Stimulated activated naive CD8-positive, alpha-beta T cell treated with anti-CD3 and anti-CD28 coated beads, Interleukin-15, amount 100 ng/mL, for 72 hours (primary cell): ENCODE results near the gene UVSSA.

Experiments
- ATAC-seq: fragments of 150-1000 bp; cut with Tn5 transposase; 2 replicates; pipeline ENCODE4 v1.10.0; 2021; ENCODE audit warnings: mild to moderate bottlenecking, moderate library complexity
- DNase-seq, 2 donors: peaks; one replicate each; pipeline ENCODE4 v3.0.0; 2021 to 2022
- H3K27ac Mint-ChIP-seq, 2 donors: one replicate each; pipeline ENCODE4 v1.8.0; 2022; ENCODE audit warnings: mild to moderate bottlenecking in 2 of 2, mixed read lengths in 2 of 2, moderate library complexity in 2 of 2
- H3K27me3 Mint-ChIP-seq: one replicate; pipeline ENCODE4 v1.8.0; 2022; ENCODE audit warnings: mixed read lengths
- H3K4me1 Mint-ChIP-seq: one replicate; pipeline ENCODE4 v1.8.0; 2022; ENCODE audit warnings: mild to moderate bottlenecking, mixed read lengths
- H3K4me3 Mint-ChIP-seq, 2 donors: one replicate each; pipeline ENCODE4 v1.8.0; 2022; ENCODE audit warnings: mild to moderate bottlenecking in 2 of 2, mixed read lengths in 2 of 2, moderate library complexity in 1 of 2
- H3K9me3 Mint-ChIP-seq, 2 donors: one replicate each; pipeline ENCODE4 v1.8.0; 2022; ENCODE audit warnings: mixed read lengths in 2 of 2

The UVSSA gene

DNA sequence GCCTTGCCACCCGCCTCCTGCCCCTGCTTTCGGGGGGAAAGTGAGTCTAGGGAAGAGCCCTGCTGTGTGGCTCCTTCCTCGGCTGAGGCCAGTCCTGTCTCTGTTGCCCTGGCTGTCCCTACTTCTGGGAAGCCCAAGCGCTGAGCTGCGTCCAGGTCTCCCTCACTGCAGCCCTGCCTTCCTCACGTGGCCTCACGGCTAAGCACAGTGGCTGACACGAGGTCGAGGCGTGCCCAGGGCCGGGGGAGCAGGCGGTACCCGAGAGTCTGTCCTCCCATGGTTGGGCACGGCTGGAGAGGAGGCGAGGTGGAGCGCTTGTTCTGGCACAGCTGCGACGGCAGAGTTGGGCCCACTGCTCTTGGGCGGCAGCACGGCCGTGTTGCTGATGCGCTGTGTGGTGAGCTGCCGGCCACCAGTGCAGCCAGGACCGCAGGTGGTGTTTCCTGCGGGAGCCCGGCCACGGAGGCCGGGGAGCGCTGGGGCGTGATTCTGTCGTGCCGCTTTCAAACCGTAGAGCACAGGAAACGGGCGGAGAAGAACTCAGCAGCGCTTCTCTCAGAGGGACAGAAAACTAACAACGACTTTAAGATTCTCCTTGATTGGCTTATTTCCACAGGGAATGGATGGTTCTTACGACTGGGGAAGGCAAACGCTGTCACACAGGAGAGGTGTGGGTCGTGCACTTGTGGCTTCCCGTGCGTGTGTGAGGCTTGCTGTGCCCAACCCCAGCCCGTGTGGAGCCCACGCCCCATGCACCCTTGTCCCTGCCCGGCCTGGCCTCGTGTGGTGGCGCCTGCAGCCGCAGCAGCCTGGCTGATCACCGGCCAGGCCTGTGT, 36.0 kb upstream of the UVSSA start:
- H3K27ac Mint-ChIP-seq = peak overlapping the region in 1 of 2 donors; percentile 63
- no peaks in the 10 kb centered on the region for H3K27me3 Mint-ChIP-seq
- peaks cover 74% of the 10 kb centered on the region for H3K4me1 Mint-ChIP-seq
- no peak for DNase-seq
- no peak for ATAC-seq
- peak overlapping the region in 1 of 2 donors; percentile 86 for H3K4me3 Mint-ChIP-seq
- no peaks in the 10 kb centered on the region for H3K9me3 Mint-ChIP-seq

DNA sequence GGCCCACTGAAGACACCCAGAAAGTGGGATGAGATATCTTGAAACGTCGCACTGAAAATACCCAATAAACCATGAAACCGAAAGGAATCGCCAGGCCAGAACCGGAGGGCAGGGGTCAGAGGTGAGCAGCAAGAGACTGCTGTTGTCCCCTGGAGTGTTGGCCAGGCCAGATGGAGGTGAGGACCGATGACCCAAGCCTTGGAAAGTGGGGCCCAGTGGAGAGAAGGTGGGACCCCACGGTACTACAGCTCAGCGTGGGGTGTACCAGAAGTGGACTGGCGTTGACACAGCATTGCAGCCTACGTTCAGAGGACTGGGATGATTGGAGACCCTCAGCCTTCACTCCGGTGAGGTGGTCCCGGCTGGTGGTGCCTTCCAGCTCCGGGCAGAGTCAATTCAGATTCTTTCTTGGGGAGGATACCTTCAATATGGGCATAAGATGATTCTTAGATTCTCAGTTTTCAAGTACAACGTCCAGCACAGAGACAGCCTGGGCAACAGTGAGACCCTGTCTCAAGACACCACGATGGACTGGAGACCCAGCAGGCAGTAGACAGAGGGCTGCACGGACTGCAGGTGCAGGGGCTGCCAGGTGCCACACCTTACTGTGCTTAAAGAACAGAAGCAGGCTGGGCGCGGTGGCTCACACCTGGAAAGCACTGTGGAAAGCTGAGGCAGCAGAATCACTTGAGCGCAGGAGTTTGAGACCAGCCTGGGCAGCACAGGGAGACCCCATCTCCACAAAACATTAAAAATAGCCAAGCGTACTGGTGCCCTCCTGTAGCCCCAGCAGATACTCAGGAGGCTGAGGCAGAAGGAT, 34.0 kb upstream of the UVSSA start:
- Mint-ChIP-seq H3K27ac (no peak overlapping the region), H3K4me3 (no peak overlapping the region), H3K9me3 (no peaks in the 10 kb centered on the region), H3K4me1 (peaks cover 66% of the 10 kb centered on the region), H3K27me3 (no peaks in the 10 kb centered on the region)
- DNase-seq (no peak), ATAC-seq (no peak)

DNA sequence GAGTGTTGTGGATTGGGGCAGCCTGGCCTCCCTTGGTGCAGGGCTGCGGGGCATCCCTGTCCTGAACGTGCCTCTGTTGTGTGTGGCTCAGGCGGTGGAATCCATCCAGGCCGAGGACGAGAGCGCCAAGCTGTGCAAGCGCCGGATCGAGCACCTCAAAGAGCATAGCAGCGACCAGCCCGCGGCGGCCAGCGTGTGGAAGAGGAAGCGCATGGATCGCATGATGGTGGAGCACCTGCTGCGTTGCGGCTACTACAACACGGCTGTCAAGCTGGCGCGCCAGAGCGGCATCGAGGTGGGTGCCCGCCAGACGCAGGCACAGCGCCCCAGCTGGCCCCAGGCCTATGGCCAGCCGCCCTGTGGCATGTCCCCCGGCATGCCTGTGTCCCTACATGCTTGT, 31.7 kb upstream of the UVSSA start:
- ATAC-seq (peak; percentile 8), DNase-seq (no peak)
- H3K4me3 Mint-ChIP-seq = peak overlapping the region in 1 of 2 donors; percentile 21
- H3K9me3 Mint-ChIP-seq = no peaks in the 10 kb centered on the region
- H3K27ac Mint-ChIP-seq = peak overlapping the region in 1 of 2 donors; percentile 5
- peaks cover 47% of the 10 kb centered on the region for H3K4me1 Mint-ChIP-seq
- H3K27me3 Mint-ChIP-seq = no peaks in the 10 kb centered on the region

DNA sequence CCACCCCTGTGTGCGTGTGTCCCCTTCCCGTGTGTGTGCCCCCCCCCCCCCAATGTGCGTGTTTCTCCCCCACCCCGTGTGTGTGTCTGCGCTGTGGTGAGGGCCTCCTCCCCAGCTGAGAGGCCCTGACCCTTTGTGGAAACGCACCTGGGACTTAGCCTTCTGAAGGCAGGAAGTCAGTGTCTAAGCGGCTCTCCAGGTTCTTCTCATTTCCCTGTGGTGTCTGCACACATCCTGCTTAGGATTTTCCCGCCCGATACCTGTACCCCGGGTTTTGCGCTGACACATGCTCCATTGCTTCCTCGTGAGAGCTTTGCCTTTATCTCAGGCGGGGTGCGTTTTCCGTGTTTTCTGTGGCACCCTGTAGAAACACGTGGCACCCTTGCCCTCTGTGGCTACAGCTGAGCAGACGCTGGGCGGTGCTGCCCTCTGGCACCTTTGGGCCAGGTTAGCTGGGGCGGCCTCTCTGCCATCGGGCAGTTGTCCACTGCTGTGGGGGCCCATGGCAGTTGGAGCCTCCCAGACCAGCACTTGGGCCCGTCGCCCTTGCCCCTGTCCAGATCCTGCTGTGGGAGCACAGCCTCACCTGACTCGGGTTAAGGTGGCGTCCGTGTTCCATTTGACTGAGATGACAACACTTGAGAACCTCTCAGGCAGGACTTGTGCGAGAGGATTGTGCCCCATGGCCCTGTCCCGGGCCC, 31.0 kb upstream of the UVSSA start:
- peaks cover 40% of the 10 kb centered on the region for H3K4me1 Mint-ChIP-seq
- DNase-seq = no peak

DNA sequence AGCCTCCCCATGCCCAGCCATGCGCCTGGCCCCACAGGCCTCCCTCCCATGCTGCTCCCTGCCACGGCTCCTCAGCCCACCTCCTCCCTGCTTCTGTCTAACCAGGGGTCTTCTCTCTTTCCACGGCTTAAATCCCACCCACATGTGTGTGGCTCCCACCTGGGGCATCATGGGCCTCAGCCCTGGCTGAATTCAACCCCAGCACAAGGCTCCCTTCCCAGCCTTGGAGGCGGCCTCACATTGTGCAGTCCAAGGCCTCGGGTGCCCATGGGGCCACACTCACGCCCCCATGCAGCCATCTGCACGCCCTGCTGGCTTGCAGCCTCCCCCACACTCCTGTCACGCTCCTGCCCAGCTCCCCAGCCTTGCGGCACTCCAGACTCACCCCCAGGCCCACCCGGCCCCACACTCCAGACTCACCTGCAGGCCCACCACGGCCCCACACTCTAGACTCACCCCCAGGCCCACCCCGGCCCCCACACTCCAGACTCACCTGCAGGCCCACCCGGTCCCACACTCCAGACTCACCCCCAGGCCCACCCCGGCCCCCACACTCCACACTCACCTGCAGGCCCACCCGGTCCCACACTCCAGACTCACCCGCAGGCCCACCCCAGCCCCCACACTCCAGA, 30.4 kb upstream of the UVSSA start:
- H3K9me3 Mint-ChIP-seq = no peaks in the 10 kb centered on the region
- H3K4me1 Mint-ChIP-seq = peaks cover 34% of the 10 kb centered on the region
- ATAC-seq = peak; percentile 67
- H3K4me3 Mint-ChIP-seq = no peak overlapping the region
- DNase-seq = no peak
- no peaks in the 10 kb centered on the region for H3K27me3 Mint-ChIP-seq
- peak overlapping the region in 1 of 2 donors; percentile 17 for H3K27ac Mint-ChIP-seq

More for the DNA sequence above, 31.0 kb upstream of the UVSSA start:
- H3K4me3 Mint-ChIP-seq = peak overlapping the region in 1 of 2 donors; percentile 68
- no peaks in the 10 kb centered on the region for H3K27me3 Mint-ChIP-seq
- H3K27ac Mint-ChIP-seq = peak overlapping the region; percentile 69 to 86
- peak; percentile 32 for ATAC-seq
- H3K9me3 Mint-ChIP-seq = no peaks in the 10 kb centered on the region

DNA sequence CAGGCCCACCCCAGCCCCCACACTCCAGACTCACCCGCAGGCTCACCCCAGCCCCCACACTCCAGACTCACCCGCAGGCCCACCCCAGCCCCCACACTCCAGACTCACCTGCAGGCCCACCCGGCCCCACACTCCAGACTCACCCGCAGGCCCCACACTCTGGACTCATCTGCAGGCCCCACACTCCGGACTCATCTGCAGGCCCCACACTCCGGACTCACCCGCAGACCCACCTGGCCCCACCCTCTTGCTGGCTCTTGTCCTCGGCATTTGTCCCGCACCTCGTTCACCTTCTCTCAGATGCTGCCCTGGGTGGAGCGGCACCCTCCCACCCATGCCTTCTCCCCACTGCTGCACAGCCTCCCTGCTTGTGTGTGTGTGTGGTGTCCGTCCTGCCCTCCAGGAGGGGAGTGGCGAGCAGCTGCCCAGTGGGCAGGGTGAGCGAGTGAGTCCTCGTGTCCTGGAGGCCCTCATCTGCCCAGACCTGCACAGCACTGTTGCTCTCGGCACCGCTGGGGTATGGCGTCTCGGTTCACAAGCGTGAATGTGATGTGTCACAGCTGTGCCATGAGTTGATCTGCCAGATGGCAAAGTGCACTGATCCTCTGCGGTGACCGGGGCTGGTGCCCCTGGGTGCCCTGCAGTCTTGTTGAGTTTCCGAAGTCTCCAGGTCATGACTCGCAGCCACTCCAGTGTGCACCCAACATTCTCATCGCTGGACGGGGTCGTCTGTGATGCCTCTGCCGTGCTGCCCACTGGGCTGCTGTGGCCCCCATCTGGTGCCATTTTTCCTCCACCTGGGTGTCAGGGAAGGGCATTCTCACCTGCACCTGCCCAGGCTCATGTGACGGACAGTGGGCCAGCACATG, 29.6 kb upstream of the UVSSA start:
- H3K27me3 Mint-ChIP-seq = no peaks in the 10 kb centered on the region

DNA sequence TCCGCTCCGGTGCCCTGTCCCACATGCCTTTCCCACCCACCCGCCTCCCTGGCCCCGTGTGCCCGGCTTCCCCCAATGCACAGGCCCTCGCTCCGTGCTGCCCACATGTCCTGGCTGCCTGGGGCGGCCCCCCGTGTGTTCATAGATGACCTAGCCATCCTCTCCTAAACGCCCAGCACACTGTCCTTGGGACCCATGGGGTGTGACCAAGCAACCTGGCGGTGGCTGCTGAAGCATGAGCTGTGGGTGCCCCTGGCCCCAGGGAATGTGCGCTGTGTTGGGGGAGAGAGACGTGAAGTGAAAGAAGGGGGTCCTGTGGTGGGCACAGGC, 29.0 kb upstream of the UVSSA start:
- H3K27ac Mint-ChIP-seq = no peak overlapping the region
- H3K4me1 Mint-ChIP-seq = peaks cover 26% of the 10 kb centered on the region

More for the DNA sequence above, 29.6 kb upstream of the UVSSA start:
- Mint-ChIP-seq H3K27ac (no peak overlapping the region), H3K4me3 (no peak overlapping the region), H3K9me3 (no peaks in the 10 kb centered on the region), H3K4me1 (peaks cover 26% of the 10 kb centered on the region)
- ATAC-seq (peak; percentile 41), DNase-seq (no peak)

DNA sequence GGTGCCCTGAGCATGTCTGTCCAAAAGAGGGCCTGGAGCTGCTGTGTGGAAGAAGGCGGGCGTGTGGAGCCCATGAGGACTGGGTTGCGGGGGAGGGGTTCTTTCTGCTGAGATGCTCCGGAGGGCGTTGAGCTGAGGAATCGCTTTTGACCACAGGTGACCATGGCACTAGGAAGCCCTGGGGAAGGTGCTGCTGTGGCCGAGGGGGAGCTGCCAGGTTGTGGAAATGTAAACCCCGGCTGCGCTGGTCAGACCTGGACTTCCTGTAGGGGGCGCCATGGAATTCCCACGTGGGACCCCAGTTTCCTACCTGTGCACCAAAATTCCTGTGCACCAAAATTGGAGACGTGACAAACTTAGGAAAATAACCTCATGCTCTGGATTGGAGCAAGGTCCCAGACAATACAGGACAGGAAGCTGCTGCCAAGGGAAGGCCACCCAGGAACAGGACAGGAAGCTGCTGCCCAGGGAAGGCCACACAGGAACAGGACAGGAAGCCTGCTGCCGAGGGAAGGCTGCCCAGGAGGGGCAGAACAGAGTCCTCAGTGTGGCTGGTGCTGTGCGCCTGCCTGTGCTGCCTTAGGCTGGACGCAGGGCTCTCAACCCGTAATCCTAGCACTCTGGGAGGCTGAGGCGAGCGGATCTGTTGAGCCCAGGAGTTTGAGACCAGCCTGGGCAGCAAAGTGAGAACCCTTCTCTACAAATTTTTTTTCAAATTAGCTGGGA, 28.4 kb upstream of the UVSSA start:
- H3K4me3 Mint-ChIP-seq = no peak overlapping the region
- H3K27me3 Mint-ChIP-seq = no peaks in the 10 kb centered on the region
- DNase-seq (no peak), ATAC-seq (no peak)
- no peaks in the 10 kb centered on the region for H3K9me3 Mint-ChIP-seq
- H3K27ac Mint-ChIP-seq = peak overlapping the region; percentile 34 to 49
- H3K4me1 Mint-ChIP-seq = peaks cover 26% of the 10 kb centered on the region

More for the DNA sequence above, 29.0 kb upstream of the UVSSA start:
- Mint-ChIP-seq H3K9me3 (no peaks in the 10 kb centered on the region), H3K4me3 (no peak overlapping the region), H3K27me3 (no peaks in the 10 kb centered on the region)
- ATAC-seq (no peak), DNase-seq (no peak)

DNA sequence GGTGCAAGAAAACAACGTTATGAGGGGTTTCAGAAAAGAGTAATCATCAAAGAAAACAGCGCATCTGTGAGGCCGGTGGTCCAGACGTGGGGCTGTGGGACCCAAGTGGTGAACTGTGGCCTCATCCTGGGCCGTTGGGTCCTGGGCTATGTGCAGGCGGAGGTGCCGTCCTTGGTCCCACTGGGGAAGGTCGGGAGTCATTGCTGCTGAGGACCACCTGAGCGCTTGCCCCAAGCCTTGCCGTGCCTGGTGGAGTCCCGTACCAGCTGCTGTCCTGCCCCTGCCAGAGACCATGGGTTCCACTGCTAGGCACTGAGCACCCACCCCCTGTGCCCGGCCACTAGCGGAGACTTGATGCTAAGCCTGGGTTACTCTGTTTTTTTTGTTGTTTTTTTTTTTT, 25.5 kb upstream of the UVSSA start:
- DNase-seq = no peak
- no peak overlapping the region for H3K4me3 Mint-ChIP-seq
- no peak for ATAC-seq
- peaks cover 10% of the 10 kb centered on the region for H3K4me1 Mint-ChIP-seq
- H3K9me3 Mint-ChIP-seq = no peaks in the 10 kb centered on the region
- H3K27ac Mint-ChIP-seq = no peak overlapping the region
- no peaks in the 10 kb centered on the region for H3K27me3 Mint-ChIP-seq

DNA sequence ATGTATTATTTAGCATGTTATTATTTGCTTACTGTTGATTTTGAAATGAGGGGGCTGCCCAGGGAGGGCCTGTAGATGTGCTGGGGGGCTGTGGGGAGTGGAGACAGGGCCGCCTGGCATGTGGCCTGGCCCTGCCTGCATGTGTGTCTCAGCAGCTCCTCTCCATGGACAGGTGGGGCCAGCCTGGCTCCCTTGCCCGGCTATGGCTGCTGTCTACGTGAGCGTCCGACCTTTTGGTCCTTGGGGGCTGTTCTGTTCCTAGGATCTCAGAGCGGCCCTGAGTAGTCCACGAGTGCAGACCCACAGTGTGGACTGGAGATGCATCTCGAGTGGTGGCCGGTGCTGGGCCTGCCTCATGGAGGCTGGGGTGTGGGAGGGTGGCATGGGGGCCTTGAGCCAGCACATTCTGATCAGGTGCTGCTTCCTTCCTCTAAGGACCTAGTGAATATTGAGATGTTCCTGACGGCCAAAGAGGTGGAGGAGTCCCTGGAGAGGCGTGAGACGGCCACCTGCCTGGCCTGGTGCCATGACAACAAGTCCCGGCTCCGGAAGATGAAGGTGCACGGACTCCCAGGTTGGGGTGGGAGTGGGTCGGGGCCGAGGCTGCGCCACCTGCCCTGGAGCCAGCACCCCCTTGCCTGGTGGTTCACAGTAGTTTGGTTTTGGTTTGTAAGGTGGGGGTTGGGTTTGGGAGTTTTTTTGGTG, 24.9 kb upstream of the UVSSA start:
- Mint-ChIP-seq H3K4me3 (no peak overlapping the region), H3K27ac (no peak overlapping the region), H3K9me3 (no peaks in the 10 kb centered on the region), H3K27me3 (no peaks in the 10 kb centered on the region), H3K4me1 (peaks cover 7% of the 10 kb centered on the region)
- DNase-seq = no peak
- ATAC-seq = no peak

DNA sequence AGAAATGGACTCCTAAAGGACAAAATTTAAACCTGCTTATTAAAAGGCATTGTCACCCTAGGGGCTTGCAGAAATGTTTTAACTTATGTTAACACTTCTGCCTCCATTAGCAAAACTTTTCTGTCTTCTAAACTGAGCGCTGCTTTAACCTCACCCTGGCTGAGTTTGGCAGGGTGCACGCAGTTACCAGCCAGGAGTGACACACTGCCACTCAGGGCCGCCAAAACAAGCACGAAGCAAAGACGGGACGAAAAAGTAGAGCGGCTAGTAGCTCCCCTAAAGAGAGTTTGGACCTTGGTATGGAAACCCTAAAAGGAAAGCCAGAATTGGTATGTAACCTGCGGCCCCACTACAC, 23.8 kb upstream of the UVSSA start:
- DNase-seq (no peak), ATAC-seq (no peak)
- Mint-ChIP-seq H3K4me3 (no peak overlapping the region), H3K4me1 (peaks cover 2% of the 10 kb centered on the region), H3K27ac (no peak overlapping the region), H3K27me3 (no peaks in the 10 kb centered on the region), H3K9me3 (no peaks in the 10 kb centered on the region)

DNA sequence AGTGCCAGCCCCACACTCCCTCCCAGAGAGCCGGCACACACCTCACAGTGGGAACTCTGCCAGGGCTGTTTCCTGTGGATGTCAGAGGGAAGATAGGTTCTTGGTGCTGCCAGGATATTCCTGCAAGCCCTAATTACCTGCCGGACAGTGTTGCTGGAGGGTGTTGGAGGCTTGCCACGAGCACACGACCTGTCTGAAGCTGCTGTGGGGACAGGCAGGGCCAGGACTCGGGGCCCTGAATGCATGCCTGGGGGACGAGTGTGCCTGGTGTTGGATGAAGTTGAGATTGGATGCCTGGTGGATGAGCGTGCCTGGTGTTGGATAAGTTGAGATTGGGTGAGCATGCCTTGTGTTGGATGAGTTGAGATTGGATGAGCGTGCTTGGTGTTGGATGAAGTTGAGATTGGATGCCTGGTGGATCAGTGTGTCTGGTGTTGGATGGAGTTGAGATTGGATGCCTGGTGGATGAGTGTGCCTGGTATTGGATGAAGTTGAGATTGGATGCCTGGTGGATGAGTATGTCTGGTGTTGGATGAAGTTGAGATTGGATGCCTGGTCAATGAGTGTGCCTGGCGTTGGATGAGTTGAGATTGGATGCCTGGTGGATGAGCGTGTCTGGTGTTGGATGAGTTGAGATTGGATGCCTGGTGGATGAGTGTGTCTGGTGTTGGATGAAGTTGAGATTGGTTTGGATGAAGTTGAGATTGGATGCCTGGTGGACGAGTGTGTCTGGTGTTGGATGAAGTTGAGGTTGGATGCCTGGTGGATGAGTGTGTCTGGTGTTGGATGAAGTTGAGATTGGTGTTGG, 23.2 kb upstream of the UVSSA start:
- no peaks in the 10 kb centered on the region for H3K9me3 Mint-ChIP-seq
- no peak overlapping the region for H3K4me3 Mint-ChIP-seq
- H3K4me1 Mint-ChIP-seq = peaks cover 2% of the 10 kb centered on the region
- no peak overlapping the region for H3K27ac Mint-ChIP-seq
- DNase-seq (no peak), ATAC-seq (no peak)
- H3K27me3 Mint-ChIP-seq = no peaks in the 10 kb centered on the region
